ENCODE data around the gene EXD1.

DNA sequence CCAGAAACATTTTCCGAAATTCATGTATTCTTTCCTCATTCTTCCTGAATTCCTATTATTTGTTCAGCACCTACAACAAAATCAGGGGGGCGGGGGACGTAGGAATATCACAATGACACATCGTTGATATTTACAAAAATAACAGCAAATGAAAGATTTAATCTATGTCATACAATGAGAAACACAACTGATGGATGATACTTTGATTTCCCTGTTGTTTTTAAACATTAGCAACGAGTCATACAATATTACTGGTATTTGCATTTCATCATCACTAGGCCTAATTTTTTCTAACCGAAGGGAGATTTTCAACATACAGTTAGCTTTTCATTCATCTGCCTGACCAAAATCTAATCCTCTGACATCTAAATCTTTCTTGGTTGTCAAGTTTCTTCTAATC is 69.2 kb downstream of the EXD1 start:
- TF ChIP-seq, protein P1, sequence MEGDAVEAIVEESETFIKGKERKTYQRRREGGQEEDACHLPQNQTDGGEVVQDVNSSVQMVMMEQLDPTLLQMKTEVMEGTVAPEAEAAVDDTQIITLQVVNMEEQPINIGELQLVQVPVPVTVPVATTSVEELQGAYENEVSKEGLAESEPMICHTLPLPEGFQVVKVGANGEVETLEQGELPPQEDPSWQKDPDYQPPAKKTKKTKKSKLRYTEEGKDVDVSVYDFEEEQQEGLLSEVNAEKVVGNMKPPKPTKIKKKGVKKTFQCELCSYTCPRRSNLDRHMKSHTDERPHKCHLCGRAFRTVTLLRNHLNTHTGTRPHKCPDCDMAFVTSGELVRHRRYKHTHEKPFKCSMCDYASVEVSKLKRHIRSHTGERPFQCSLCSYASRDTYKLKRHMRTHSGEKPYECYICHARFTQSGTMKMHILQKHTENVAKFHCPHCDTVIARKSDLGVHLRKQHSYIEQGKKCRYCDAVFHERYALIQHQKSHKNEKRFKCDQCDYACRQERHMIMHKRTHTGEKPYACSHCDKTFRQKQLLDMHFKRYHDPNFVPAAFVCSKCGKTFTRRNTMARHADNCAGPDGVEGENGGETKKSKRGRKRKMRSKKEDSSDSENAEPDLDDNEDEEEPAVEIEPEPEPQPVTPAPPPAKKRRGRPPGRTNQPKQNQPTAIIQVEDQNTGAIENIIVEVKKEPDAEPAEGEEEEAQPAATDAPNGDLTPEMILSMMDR (IDR thresholded peaks at IDR 0.05), result no peak
- TF ChIP-seq EZH2phosphoT487 (IDR thresholded peaks at IDR 0.05), result no peak
